NCI-H460 (cell line): ENCODE results near the gene AKTIP. TPM values are rescaled to one million over a fixed set of nuclear protein-coding genes. Genes with fewer than 3 reads are reported as not detected.
"Not testable (repeated sequence)": the region's sequence is repeated elsewhere in the genome, so short reads cannot be mapped to it uniquely, and the experiment has no call there.

Experiments
- DNase-seq: peaks from one replicate; pipeline ENCODE4 v3.0.0-alpha.2; 2016; ENCODE audit warnings: low read depth; ENCODE audit errors: extremely low read depth
- total RNA-seq: library from RNA; depleted of rRNA; stranded (reverse); fragments of >200 nt; shearing (Covaris generic); gene quantifications from 2 replicates; pipeline ENCODE4 v1.2.3, GENCODE V29; 2014

Gene AKTIP
- total RNA-seq, 1 experiment from 2014 or later, result 28.1 TPM

DNA sequence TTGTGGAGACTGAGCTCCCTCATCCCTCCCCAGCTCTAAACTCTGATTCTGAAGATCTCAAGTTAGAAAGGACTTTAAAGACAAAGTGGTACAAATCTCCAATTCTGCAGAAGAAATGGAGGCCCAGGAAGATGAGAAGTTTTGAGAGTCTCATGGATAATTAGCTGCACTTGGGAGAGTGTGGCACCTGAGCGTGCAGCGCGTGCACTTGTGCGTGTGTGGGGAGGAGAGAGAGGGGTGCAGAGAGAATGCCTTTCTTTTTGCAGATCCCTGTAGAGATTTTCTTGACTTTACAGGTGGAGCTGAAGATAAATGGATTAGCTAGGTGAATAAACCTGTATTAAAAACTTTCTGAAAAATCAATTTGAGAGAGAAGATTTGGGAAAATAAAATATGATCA, 14.8 kb upstream of the AKTIP start:
- no peak for DNase-seq

DNA sequence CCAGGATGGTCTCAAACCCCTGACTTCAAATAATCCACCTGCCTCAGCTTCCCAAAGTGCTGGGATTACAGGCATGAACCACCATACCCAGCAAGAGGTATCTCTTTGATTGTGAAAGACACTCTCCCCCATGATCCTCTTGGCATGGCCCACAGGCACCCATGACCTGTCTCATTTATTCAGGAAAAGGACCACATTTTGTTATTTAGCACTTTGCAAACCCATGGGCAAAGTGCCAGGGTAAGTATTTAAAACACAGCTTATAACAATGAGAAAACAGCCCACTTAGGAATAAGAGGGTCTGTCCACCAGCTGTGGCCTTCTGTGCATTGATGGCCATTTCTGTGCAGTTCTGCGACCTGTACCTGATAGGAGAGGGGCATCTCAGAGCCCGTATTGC, 12.8 kb upstream of the AKTIP start:
- DNase-seq, result no peak

DNA sequence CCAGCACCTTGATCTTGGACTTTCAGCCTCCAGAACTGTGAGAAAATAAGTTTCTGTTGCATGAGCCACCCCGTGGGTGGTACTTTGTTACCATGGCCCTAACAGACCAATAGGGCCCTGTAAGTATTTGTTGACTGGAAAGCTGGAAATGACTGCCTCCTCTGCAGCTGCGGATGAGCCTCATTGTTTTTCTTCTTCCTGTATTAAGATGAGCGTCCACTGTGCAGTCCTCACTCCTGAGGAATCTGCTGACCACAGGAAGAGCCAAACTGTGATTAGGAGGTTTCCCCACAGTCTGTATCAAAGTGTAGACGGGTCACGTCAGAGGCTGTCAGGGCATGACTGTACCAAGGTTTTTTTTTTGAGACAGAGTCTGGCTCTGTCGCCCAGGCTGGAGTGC, 12.2 kb upstream of the AKTIP start:
- DNase-seq, result no peak

DNA sequence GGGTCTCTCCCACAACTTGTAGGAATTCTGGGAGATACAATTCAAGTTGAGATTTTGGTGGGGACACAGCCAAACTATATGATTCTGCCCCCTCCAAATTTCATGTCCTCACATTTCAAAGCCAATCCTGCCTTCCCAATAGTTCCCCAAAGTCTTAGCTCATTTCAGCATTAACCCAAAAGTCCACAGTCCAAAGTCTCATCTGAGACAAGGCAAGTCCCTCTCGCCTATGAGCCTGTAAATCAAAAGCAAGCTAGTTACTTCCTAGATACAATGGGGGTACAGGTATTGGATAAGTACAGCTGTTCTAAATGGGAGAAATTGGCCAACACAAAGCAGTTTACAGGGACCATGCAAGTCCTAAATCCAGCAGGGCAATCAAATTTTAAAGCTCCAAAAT, 9.8 kb upstream of the AKTIP start:
- not testable (repeated sequence) for DNase-seq

DNA sequence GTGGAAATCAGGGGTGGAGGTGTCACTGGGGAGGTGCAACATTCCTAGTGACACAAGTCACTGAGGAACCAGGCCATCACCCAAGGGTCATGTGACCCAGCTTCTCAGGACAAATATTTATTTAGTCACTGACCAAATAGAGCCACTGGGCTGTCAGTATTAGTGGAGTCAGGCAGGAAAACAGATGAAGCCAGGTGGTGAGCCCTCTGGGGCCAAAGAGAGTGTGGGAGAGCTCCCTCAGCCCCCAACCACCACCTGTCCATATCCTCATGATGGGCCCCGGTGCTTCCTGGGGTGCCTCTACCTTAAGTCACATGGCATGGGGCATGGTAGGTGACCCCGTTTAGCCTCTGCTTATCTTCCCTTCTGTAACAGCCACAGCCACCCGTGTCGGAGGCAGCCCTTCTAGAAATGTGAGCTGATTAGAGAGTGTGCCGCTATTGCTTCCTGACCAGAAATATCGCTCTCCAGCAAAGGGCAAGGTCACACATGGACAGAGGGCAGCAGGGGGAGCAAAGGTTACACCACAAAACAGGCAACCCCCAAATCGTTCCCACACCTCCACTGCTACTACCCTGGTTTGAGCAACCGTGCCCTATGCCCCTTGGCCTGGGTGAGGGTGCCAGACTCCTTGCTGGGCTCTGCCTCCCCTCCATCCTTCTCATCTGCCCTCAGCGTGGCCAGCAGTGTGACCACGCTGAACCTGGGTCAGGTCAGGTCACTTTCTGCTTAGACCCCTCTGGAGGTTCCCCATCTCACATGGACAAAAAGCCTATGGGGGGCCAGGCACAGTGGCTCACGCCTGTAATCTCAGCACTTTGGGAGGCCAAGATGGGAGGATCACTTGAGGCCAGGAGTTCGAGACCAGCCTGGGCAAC, 8.6 kb upstream of the AKTIP start:
- no peak for DNase-seq

DNA sequence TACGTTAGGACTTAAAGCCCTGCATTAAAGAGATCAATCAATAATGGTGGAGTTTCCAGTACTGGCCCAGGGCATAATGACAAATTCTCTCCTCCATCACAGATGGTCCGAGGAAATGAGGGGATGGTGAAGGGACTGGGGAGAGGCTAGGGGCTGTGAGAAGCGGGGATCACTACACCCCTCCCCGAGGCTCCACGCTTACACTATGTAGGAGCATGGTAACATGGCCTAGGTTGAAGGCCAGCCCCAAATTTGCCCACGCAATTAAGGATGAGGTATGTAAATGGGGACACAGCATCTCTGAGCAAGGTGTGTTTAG, 8.0 kb upstream of the AKTIP start:
- DNase-seq, result no peak

DNA sequence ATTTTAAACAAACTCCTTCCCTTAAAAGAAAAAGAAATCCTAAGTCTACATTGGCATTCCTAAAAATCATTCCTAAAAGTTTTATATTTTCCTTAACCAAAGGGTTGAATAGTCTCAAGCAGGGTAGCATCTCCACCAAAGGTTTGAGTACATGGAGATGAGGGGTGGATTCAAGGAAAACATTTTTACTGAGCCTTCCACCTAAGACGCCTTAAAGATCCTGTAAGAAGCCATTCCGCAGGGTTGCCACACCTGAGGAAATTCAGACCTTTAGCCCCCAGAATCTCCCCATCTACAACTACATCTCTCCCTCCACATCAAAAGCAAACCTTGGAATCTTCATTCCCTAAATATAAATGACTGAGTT, 7.7 kb upstream of the AKTIP start:
- DNase-seq, result no peak

DNA sequence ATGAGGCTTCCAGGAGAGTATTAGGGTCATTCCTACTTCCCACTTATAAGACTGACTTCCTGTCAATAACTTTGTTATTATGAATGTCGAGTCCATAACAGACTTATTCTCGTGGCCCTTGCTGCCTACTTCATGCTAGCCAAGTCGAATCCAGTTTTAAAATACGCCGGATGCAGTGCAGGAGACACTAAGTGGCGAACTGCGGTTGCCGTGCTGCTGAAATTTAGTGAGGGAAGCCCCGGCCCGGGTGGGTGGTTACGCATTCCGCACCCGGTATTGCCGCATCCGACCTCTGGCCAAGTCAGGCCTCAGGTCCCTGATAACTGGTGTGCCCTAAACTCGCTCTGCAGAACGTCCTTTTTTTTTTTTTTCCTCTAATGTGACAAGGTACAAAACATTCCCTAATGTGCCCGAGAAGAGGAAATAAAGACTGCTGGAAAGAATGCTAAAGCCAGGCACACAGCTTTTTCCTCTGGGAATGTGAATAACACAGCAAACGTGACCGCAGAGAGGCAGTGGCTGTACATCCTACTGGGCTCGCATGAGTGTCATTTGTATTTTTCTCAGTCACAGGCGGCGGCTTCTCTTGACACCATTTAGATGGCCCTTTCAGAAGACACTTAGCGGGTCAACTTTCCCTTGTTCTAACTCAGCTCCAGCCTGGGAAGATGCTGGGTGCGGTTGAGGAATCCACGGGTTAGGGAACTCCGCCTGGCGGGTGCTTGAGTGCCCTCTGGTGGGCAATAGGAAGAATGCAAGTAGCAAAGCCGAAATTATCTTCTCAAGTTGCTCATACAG, 7.1 kb upstream of the AKTIP start:
- peak; percentile 63 for DNase-seq

DNA sequence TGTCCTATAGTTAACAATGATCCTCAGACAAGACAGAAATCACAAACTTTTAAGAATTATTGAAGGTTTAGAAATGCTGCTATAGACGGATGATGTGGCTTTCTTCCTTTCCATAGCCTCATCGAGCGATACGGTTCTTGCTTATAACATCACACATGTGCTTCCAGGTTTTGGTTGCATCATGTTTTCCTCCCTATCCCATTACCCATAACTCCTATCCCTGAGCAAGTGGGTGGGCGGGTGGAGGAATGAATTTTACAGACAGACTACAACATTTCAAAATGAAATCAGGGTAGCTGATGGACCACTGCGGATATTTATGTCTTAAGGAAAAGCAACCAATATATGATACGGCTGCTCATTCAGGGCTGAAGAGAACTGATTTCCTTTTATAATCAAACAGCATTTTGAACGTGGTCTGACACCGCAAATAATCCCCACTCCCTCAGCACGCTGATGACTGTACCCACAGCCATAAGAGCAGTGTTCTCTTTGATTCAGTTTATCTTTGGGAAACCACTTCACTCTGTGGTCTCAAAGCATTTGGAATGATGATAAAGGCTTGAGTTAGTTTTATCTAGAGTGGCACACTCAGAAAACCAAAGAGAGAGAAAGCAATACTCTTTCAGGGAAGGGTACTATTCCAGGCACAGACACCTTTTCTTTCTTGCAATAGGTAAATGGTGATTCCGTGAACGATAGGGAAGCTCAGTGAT, 4.6 kb upstream of the AKTIP start:
- no peak for DNase-seq

DNA sequence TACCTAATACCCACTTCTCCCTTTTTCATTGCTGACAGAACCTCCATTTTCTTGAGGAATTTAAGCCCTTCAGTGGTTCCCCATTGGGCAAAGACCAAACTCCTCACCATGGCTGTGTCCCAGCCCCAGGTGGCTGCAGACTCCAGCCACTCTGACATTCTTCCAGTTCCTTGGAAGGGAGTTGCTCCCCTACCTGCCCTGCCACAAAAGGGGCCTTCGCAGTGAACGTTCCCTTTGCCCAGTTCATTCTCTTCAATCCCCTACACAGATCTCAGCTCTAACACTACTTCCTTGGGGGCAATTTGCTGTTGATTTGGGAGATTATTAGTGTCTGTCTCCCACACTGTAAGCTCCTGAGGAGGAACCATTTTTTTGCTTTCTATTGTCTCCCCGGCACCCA, 3.2 kb upstream of the AKTIP start:
- no peak for DNase-seq

DNA sequence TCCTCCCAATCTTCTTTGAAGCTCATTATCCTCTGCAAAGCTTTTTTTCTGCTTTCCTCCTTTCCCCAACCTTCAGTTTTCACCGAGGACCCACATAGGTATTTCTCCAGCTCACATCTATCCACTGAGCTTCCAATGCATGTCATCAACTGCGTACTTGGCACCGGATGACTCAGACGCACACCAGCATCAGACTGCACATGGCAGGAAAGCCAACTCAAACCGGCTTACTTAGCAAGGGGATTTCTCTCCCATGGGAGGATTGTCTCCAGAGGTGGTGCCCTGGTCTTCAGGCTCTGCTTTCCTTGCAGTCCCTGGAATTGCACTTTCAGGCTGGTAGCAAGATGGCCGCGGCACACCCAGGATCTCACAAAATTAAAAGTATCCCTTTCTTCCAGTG, 1.7 kb upstream of the AKTIP start:
- no peak for DNase-seq

DNA sequence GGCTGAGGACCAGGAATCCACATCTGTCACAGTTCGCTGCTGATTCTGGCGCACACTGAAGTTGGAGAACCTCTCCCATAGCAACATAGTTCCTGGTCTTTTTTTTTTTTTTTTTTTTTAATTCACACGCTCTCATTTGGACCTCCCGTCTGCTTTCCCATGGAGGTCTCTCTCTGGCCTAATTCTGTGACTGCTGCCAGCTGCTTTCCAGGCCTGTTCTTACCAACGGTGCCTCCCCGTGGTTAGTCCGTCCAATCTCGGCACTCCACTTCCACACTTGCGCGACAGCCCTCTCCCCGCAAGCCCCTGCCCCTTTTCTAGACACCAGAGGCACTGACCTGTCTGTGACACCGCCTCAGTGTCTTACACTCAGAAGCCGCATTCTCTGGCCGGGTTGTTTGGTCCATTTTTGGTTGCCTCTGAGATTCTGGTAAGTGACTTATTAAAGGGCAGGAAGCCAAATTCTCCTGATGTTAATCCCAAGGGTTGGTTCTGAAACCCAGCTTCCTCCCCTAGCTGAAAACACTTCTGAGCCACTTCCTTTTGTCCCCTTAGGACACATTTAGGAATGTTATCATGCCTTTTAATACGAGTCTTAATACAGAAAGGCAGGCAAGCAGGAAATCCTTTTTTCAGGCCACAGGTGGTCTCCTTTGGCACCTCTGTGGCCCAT, 1.1 kb upstream of the AKTIP start:
- DNase-seq, result no peak

DNA sequence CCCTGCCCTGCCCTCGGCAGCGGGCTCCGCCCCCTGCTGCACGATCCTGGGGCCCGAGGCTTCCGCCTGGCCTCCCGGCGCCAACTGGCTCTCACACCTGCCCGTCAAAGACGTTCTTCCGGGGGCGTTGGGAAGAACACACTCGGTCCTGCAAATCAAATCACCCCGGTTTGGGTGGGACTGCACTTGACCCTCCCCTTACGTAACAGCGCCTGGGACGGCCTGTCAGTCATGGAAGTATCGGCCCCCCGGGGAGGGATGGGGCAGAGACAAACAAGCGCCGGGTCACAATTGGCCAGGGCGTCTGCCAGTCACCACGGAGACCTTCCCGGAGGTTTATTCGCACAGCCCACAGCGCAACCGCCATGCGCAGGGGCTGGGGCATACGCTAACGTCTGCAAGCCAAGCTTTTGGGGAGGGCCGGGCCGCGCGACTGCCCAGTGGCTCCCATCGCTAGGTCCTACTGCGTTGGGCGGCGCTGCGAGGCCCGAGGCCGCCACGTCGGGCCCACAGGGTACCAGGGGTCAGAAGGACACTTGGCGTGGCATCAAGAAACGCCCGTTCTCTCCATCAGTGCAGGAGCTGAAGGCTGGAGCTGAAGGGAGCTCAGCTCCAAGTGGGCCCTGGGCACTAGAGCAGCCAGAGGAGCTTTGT, 388 bp upstream of the AKTIP start:
- DNase-seq, result peak; percentile 100

DNA sequence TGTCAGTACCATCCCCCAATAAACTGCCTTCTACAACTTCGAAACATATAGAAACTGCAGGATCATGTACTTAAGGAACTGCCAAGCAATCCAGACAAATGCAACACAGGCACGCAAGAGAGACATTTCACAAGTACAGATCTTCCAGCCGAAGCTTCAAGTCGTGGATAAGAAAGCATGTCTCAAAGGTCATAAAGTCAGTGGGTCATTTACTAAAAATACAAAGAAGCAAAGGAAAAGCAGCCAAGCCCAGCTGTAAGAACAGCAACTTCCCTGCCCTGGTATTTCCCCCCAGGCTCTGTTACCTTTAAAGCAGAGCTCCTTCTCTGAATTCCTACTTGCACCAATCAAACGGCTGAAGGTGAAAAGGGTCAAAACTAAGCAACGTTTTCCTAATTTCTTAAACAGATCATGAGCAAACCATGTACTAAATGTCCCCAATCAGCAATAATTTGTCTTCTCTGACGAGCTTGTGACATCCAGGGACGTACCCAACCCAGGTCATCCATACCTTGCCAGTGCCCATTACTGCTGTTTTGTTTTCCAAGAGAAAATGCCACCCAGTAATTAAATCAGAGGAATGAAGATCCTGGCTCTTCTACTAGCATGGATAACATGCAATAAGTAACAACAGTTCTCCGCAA, 1.7 kb downstream of the AKTIP start:
- DNase-seq, result no peak

DNA sequence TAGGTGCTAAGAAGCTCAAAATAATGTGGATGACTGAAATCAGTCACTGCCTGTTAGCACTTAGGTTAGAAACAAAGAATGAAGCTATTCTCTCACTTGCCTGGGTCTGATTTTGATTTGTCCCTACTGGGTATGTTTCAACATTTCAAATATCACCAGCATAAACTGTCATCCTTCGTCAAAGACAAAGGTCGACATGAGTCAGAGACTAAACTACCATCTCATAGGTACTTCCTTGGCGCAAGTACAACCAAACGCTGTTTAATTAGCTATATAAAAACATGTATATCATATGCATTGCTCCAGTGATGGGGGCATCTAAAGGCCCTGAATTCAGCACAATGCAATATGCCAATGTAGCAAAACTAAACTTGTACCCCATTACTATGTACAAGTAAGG, 4.0 kb downstream of the AKTIP start:
- no peak for DNase-seq

DNA sequence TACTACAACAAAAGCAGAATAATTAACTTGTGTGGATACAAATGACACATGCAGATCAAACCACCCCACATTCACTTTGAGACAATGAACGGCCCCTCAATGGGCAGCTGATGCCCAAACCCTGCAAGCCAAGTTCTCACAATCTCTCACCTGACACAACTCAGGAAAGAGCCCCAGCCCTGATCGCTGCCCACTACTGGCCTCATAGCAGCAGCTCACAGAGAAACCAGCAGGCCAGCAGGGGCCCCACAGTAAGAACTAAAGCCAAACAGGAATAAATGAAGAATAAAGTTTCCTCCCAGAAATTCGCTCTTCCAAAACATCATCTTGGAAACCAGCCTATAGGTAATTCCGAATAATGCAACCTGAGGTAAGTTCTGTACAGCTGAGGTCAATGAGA, 7.7 kb downstream of the AKTIP start:
- DNase-seq, result no peak

DNA sequence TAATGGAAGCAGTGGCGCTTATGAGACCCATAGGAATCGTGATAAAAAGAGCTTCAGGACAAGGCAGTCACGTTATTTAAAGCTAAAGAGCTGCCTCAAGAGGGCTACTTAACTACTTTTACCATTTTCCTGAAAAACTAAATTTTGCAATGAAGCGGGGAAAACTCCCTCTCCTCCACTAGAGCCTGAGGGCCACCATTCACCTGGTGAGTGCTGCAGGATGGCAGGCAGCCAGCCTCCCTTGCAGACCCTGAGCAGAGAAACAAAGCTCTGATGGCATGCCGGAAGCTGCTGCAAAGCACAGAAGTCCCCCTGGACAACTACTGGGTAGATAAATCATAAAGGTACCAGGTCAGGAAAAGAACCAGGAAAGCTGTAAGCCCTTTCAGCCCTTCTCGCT, 8.4 kb downstream of the AKTIP start:
- no peak for DNase-seq

DNA sequence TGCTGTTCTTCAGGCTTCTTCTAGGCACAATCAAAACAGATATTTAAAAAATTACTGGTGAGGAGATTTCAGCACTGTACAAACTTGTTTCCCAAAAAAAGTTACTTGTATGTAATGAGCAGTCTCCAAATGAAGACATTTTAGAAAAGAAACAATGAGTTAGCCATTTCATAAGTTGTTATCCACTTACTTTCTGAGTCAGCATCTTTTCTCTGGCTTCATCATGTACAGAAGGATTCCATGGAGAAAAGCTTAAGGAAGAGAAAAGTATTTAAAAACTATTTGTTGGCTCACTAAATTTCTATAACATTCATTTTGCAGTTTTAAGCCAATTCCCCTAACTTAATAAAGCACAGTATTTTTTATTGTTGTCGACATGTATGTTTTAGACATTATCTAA, 10.5 kb downstream of the AKTIP start:
- DNase-seq, result no peak

DNA sequence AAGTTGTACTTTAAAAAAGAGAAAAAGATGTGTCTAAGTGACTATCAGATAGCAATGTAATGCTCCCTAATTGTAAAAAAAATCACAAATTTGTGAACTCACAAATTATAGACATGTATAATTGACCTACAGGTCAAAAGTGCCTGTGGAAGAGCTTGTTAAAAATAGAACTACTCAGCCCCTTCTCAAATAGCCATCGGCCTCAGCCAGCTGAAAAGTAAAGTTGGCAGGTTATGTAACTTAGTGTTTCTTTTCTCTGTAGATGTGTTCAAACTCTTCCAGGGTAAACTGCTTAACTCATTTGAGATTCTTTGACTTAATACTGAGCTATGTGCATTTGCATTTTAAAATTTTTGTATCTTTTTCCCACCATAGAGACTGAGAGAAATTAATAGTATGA, 13.3 kb downstream of the AKTIP start:
- no peak for DNase-seq

DNA sequence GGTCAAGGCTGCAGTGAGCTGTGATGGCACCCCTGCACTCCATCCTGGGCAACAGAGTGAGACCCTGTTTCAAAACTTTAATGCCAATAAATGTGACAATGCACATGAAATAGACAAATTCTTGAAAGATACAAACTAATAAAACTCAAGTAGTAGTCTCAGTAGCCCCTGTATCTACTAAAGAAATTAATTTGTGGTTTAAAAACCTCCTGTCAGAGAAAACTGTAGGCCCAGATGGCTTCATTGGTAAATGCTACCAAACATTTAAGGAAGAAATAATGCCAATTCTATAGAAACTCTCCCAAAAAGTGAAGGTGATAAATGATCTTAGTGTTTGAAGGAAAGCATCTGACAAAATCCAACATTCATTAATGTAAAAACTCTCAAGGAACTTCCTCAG, 16.8 kb downstream of the AKTIP start:
- no peak for DNase-seq
